CD14-positive monocyte (primary cell): ENCODE results near the gene CA10. TPM values are rescaled to one million over a fixed set of nuclear protein-coding genes. Genes with fewer than 3 reads are reported as not detected.

Source experiments
- DNase-seq, 3 donors: peaks; one replicate each; pipeline ENCODE4 v3.0.0-alpha.2; 2011 to 2022
- H2AFZ ChIP-seq: 2 replicates; pipeline ENCODE4 v1.6.0; 2012; ENCODE audit warnings: mild to moderate bottlenecking, low read depth, low read length, inconsistent platforms; ENCODE audit not compliant: insufficient read depth, poor library complexity, severe bottlenecking
- H3K27ac ChIP-seq, 2 donors: 1 replicate in 1 of 2; 2 replicates in 1 of 2; pipeline ENCODE4 v1.5.1; 2012 to 2013; ENCODE audit warnings: low read length in 2 of 2, control low read depth in 1 of 2, inconsistent platforms in 1 of 2, low read depth in 1 of 2, mild to moderate bottlenecking in 1 of 2
- H3K27me3 ChIP-seq, 2 donors: one replicate each; pipeline versions ENCODE4 v1.6.0 to v1.6.1; 2011 to 2013; ENCODE audit warnings: low read length in 2 of 2; ENCODE audit not compliant: control insufficient read depth in 2 of 2, insufficient read depth in 2 of 2
- H3K36me3 ChIP-seq, 2 donors: replicated peaks in 1 of 2; 1 replicate in 1 of 2; 2 replicates in 1 of 2; pipeline versions ENCODE4 v1.5.1 to v1.6.1; 2012 to 2013; ENCODE audit warnings: low read length in 2 of 2, control low read depth in 1 of 2, inconsistent platforms in 1 of 2, mild to moderate bottlenecking in 1 of 2; ENCODE audit not compliant: insufficient read depth in 2 of 2, control insufficient read depth in 1 of 2
- H3K4me1 ChIP-seq, 2 donors: 1 replicate in 1 of 2; 2 replicates in 1 of 2; pipeline versions ENCODE4 v1.5.1 to v1.6.1; 2012 to 2013; ENCODE audit warnings: low read length in 2 of 2, control low read depth in 1 of 2, inconsistent platforms in 1 of 2, mild to moderate bottlenecking in 1 of 2, moderate library complexity in 1 of 2; ENCODE audit not compliant: insufficient read depth in 2 of 2, control insufficient read depth in 1 of 2
- H3K4me2 ChIP-seq: replicated peaks from 2 replicates; pipeline ENCODE3; 2012; ENCODE audit warnings: low read length, moderate library complexity, mild to moderate bottlenecking; ENCODE audit not compliant: poor library complexity, severe bottlenecking; ENCODE audit errors: extremely low read depth
- H3K4me3 ChIP-seq, 3 experiments: fragments of 200-600 bp in 1 of 3; sonication (generic) in 1 of 3; replicated peaks in 1 of 3; 1 replicate in 2 of 3; 2 replicates in 1 of 3; pipeline ENCODE4 v1.5.1; 2011 to 2013; ENCODE audit warnings: low read length in 3 of 3, mild to moderate bottlenecking in 3 of 3, control low read depth in 2 of 3, low read depth in 2 of 3, inconsistent platforms in 1 of 3, moderate library complexity in 1 of 3
- H3K79me2 ChIP-seq: 2 replicates; pipeline ENCODE4 v1.6.0; 2012; ENCODE audit warnings: mild to moderate bottlenecking, control low read depth, inconsistent platforms, low read length, moderate library complexity; ENCODE audit not compliant: insufficient read depth
- H3K9ac ChIP-seq: 2 replicates; pipeline ENCODE4 v1.6.0; 2017; ENCODE audit warnings: low read length, mild to moderate bottlenecking; ENCODE audit not compliant: insufficient read depth, poor library complexity, severe bottlenecking
- H3K9me3 ChIP-seq, 2 donors: replicated peaks in 1 of 2; 1 replicate in 1 of 2; 2 replicates in 1 of 2; pipeline versions ENCODE4 v1.5.1 to v1.6.1; 2012 to 2013; ENCODE audit warnings: low read length in 2 of 2, control low read depth in 1 of 2; ENCODE audit not compliant: control insufficient read depth in 1 of 2, insufficient read depth in 1 of 2
- H4K20me1 ChIP-seq: 2 replicates; pipeline ENCODE4 v1.6.0; 2012; ENCODE audit warnings: mild to moderate bottlenecking, low read length, control low read depth, moderate library complexity; ENCODE audit not compliant: insufficient read depth
- H3K27ac Mint-ChIP-seq, 7 donors: one replicate each; pipeline ENCODE4 v1.8.0; 2020; ENCODE audit warnings: mild to moderate bottlenecking in 7 of 7, mixed read lengths in 7 of 7, moderate library complexity in 6 of 7, inconsistent platforms in 2 of 7
- H3K27me3 Mint-ChIP-seq, 3 donors: one replicate each; pipeline ENCODE4 v1.8.0; 2021 to 2022; ENCODE audit warnings: low read depth in 3 of 3, mild to moderate bottlenecking in 3 of 3, mixed read lengths in 3 of 3, moderate library complexity in 3 of 3, inconsistent platforms in 1 of 3
- H3K36me3 Mint-ChIP-seq, 2 donors: one replicate each; pipeline ENCODE4 v1.8.0; 2020; ENCODE audit warnings: mixed read lengths in 2 of 2, inconsistent platforms in 1 of 2, mild to moderate bottlenecking in 1 of 2
- H3K4me1 Mint-ChIP-seq: one replicate; pipeline ENCODE4 v1.8.0; 2020; ENCODE audit warnings: mild to moderate bottlenecking, mixed read lengths
- H3K4me3 Mint-ChIP-seq, 2 donors: one replicate each; pipeline ENCODE4 v1.8.0; 2020; ENCODE audit warnings: mild to moderate bottlenecking in 2 of 2, mixed read lengths in 2 of 2, moderate library complexity in 1 of 2
- H3K9me3 Mint-ChIP-seq, 7 donors: one replicate each; pipeline ENCODE4 v1.8.0; 2020 to 2022; ENCODE audit warnings: mixed read lengths in 7 of 7, mild to moderate bottlenecking in 6 of 7, moderate library complexity in 6 of 7, inconsistent platforms in 2 of 7
- WGBS: methylation state at CpG from one replicate; pipeline ENCODE4 v1.1.5; 2013; ENCODE audit warnings: missing lambda C conversion rate; ENCODE audit not compliant: insufficient coverage; 5-methylcytosine and 5-hydroxymethylcytosine counted together
- intact Hi-C, 2 donors: fragments of 100-400 bp; cut with micrococcal nuclease; formaldehyde crosslinking; loops; one replicate each; pipeline versions ENCODE4 v1.15.0 to v1.15.1; 2023
- polyA plus RNA-seq, 3 donors: library from polyadenylated mRNA; depleted of rRNA in 1 of 3; unstranded in 2 of 3; stranded (reverse) in 1 of 3; fragments of 300-500 nt in 2 of 3; fragments of >200 nt in 1 of 3; fragmentation: Illumina TruSeq in 2 of 3; gene quantifications; 1 replicate in 2 of 3; 2 replicates in 1 of 3; pipeline ENCODE4 v1.2.3, GENCODE V29; 2012 to 2021
- TF ChIP-seq, protein P1 (sequence below): fragments of 200-600 bp; IDR thresholded peaks from one replicate; pipeline ENCODE4 v1.8.0; 2022; ENCODE audit warnings: antibody characterized with exemption, mild to moderate bottlenecking

The CA10 gene
- polyA plus RNA-seq, 3 donors, result not detected

DNA sequence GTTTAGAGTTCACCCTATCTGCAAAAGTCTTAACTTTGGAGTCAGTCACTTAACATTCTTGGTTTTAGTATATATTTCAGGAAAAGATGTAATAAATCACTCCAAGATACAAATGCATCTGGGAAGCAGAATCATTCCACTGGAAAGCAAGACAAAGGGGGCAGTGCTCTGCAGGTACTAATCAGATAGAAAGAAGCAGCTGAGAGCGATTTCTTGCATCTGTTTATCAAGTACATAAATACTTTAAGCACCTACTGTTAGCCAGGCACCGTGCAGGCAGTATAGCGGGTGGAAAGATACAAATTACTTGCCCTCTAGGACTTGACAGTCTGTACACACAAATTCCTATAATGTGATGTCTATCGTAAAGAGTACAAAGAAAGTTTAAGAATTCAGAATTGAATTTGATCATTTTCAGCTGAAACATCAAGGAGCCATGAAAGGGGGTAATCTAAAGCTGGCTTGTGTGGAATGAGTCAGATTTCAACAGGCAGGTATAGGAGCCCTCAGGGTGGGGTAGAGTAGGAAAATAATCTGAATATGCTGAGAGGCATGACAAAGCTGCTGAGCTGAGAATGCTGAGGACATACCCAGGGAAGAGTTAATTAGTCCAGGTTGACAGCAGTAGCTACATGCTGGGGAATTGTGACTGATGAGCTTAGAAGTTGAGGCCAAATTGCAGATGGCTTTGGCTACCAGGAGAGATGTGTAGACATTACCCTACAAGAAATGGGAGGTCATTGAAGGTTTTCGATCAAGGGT, 110.2 kb downstream of the CA10 start:
- TF ChIP-seq, protein P1, sequence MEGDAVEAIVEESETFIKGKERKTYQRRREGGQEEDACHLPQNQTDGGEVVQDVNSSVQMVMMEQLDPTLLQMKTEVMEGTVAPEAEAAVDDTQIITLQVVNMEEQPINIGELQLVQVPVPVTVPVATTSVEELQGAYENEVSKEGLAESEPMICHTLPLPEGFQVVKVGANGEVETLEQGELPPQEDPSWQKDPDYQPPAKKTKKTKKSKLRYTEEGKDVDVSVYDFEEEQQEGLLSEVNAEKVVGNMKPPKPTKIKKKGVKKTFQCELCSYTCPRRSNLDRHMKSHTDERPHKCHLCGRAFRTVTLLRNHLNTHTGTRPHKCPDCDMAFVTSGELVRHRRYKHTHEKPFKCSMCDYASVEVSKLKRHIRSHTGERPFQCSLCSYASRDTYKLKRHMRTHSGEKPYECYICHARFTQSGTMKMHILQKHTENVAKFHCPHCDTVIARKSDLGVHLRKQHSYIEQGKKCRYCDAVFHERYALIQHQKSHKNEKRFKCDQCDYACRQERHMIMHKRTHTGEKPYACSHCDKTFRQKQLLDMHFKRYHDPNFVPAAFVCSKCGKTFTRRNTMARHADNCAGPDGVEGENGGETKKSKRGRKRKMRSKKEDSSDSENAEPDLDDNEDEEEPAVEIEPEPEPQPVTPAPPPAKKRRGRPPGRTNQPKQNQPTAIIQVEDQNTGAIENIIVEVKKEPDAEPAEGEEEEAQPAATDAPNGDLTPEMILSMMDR, result no peak
- Mint-ChIP-seq H3K4me3 (no peak overlapping the region), H3K27ac (no peak overlapping the region), H3K9me3 (peaks cover 0 to 6% (median 2%) of the 10 kb centered on the region in 7 donors), H3K27me3 (no peaks in the 10 kb centered on the region), H3K36me3 (no peaks in the 10 kb centered on the region), H3K4me1 (no peaks in the 10 kb centered on the region)
- no peak for DNase-seq
- WGBS, result no CpG with 5 or more reads among the region's 5 CpGs
- Histone ChIP-seq H3K27ac (no peak overlapping the region), H4K20me1 (no peaks in the 10 kb centered on the region), H3K27me3 (no peaks in the 10 kb centered on the region), H2AFZ (no peak overlapping the region), H3K36me3 (no peaks in the 10 kb centered on the region), H3K9me3 (no peaks in the 10 kb centered on the region), H3K79me2 (no peaks in the 10 kb centered on the region), H3K9ac (no peak overlapping the region), H3K4me2 (no peak overlapping the region), H3K4me1 (no peaks in the 10 kb centered on the region), H3K4me3 (no peak overlapping the region)
- intact Hi-C loops, result no loop called here

GRCh38 chr17:52047086-52047485, 111.4 kb downstream of the CA10 start:
- H3K9me3 ChIP-seq, result no peaks in the 10 kb centered on the region
- no peaks in the 10 kb centered on the region for H3K27me3 ChIP-seq
- Mint-ChIP-seq H3K4me3 (no peak overlapping the region), H3K9me3 (peaks cover 0 to 6% (median 2%) of the 10 kb centered on the region in 7 donors), H3K4me1 (no peaks in the 10 kb centered on the region), H3K36me3 (no peaks in the 10 kb centered on the region), H3K27ac (no peak overlapping the region), H3K27me3 (peaks cover 0 to 1% (median 0%) of the 10 kb centered on the region in 3 donors)
- no peak overlapping the region for H2AFZ ChIP-seq
- no peak overlapping the region for H3K4me3 ChIP-seq
- H3K9ac ChIP-seq, result no peak overlapping the region
- TF ChIP-seq, protein P1, result no peak
- DNase-seq, result no peak
- intact Hi-C loops, result no loop called here
- H3K36me3 ChIP-seq, result no peaks in the 10 kb centered on the region
- no peak overlapping the region for H3K4me2 ChIP-seq
- no peaks in the 10 kb centered on the region for H4K20me1 ChIP-seq
- no peaks in the 10 kb centered on the region for H3K4me1 ChIP-seq
- H3K79me2 ChIP-seq, result no peaks in the 10 kb centered on the region
- H3K27ac ChIP-seq, result no peak overlapping the region
